ENCODE measurements around the gene TP53RK.

GRCh38 chr20:46722450-46722849 lies 33.2 kb upstream of the TP53RK start:
- no peak for TF ChIP-seq GATA2 (IDR thresholded peaks at IDR 0.05; ENCODE audit: low read depth, low read length)
- TF ChIP-seq GATA3 (IDR thresholded peaks at IDR 0.05; ENCODE audit: low read depth, low read length), result no peak

All from SH-SY5Y (cell line).